GM23248 (cell line): Measurements from ENCODE around the gene LGALS14. TPM values are rescaled to one million over a fixed set of nuclear protein-coding genes. Genes with fewer than 3 reads are reported as not detected.

Source experiments
- DNase-seq: peaks from one replicate; pipeline ENCODE4 v3.0.0-alpha.2; 2015
- H2AFZ ChIP-seq: fragments of 200-600 bp; sonication (generic); 2 replicates; pipeline ENCODE4 v1.6.1; 2016; ENCODE audit warnings: antibody characterized with exemption
- H3F3A ChIP-seq: fragments of 200-600 bp; sonication (generic); 2 replicates; pipeline ENCODE4 v1.6.1; 2016; ENCODE audit warnings: mild to moderate bottlenecking, antibody characterized with exemption, mixed run types; ENCODE audit not compliant: insufficient read depth
- H3K27ac ChIP-seq: fragments of 200-600 bp; sonication (generic); 2 replicates; pipeline ENCODE4 v1.5.1; 2016; ENCODE audit warnings: mild to moderate bottlenecking
- H3K27me3 ChIP-seq: fragments of 200-600 bp; sonication (generic); replicated peaks from 2 replicates; pipeline ENCODE4 v1.6.1; 2016; ENCODE audit warnings: mild to moderate bottlenecking; ENCODE audit not compliant: insufficient read depth
- H3K36me3 ChIP-seq: fragments of 200-600 bp; sonication (generic); 2 replicates; pipeline ENCODE4 v1.6.1; 2016; ENCODE audit warnings: low read depth, mild to moderate bottlenecking
- H3K4me1 ChIP-seq: fragments of 200-600 bp; sonication (generic); 2 replicates; pipeline ENCODE4 v1.6.1; 2016; ENCODE audit warnings: mild to moderate bottlenecking; ENCODE audit not compliant: insufficient read depth
- H3K4me2 ChIP-seq: fragments of 200-600 bp; sonication (generic); one replicate; pipeline ENCODE4 v1.6.1; 2016; ENCODE audit warnings: mild to moderate bottlenecking; ENCODE audit not compliant: unreplicated experiment
- H3K4me3 ChIP-seq: fragments of 200-600 bp; sonication (generic); 2 replicates; pipeline ENCODE4 v1.5.1; 2016; ENCODE audit warnings: mild to moderate bottlenecking
- H3K79me2 ChIP-seq: fragments of 200-600 bp; sonication (generic); 2 replicates; pipeline ENCODE4 v1.6.1; 2016; ENCODE audit warnings: mild to moderate bottlenecking; ENCODE audit not compliant: insufficient read depth
- H3K9ac ChIP-seq: fragments of 200-600 bp; sonication (generic); 2 replicates; pipeline ENCODE4 v1.6.1; 2016; ENCODE audit warnings: mild to moderate bottlenecking
- H3K9me2 ChIP-seq: fragments of 200-600 bp; sonication (generic); 2 replicates; pipeline ENCODE4 v1.6.1; 2016; ENCODE audit warnings: mixed run types, mild to moderate bottlenecking, moderate library complexity; ENCODE audit not compliant: insufficient read depth
- H3K9me3 ChIP-seq: fragments of 200-600 bp; sonication (generic); one replicate; pipeline ENCODE4 v1.6.1; 2017; ENCODE audit warnings: low read depth
- H4K20me1 ChIP-seq: fragments of 200-600 bp; sonication (generic); 2 replicates; pipeline ENCODE4 v1.6.0; 2016; ENCODE audit not compliant: insufficient read depth
- EZH2 ChIP-seq: fragments of 200-600 bp; sonication (generic); IDR thresholded peaks from 2 replicates; pipeline ENCODE4 v1.6.1; 2018; ENCODE audit warnings: antibody characterized with exemption, mild to moderate bottlenecking; ENCODE audit not compliant: insufficient read depth, poor library complexity, severe bottlenecking
- EZH2phosphoT487 ChIP-seq: fragments of 200-600 bp; sonication (generic); IDR thresholded peaks from 2 replicates; pipeline ENCODE4 v1.6.1; 2018; ENCODE audit warnings: antibody characterized with exemption, moderate library complexity, mild to moderate bottlenecking, low read depth; ENCODE audit not compliant: insufficient read depth
- WGBS, 2 experiments: methylation state at CpG; one replicate each; pipeline ENCODE4 v1.1.6; 2015 to 2017; ENCODE audit warnings: low lambda C conversion rate in 2 of 2, low coverage in 1 of 2; ENCODE audit errors: missing lambda C conversion rate in 2 of 2; 5-methylcytosine and 5-hydroxymethylcytosine counted together
- in situ Hi-C: fragments of 300-500 bp; cut with MboI; formaldehyde crosslinking; loops from 2 replicates; pipeline ENCODE4 v1.15.0; 2020
- polyA plus RNA-seq: library from polyadenylated mRNA; unstranded; fragments of >200 nt; fragmentation: Nextera tagmentation; extraction: Ambion mirVana; gene quantifications from 2 replicates; pipeline ENCODE4 v1.2.1, GENCODE V29; 2016
- total RNA-seq: library from RNA; depleted of rRNA; stranded (reverse); fragments of >200 nt; shearing (Covaris generic); gene quantifications from 2 replicates; pipeline ENCODE4 v1.2.3, GENCODE V29; 2014

Gene LGALS14
- total and polyA plus RNA-seq, 2 experiments from 2014 or later: not detected

GRCh38 chr19:39692166-39692565 lies 12.1 kb upstream of the LGALS14 start:
- Histone ChIP-seq H3K4me2 (no peak overlapping the region), H3K9me2 (no peaks in the 10 kb centered on the region), H3K27ac (no peak overlapping the region), H3K4me1 (no peaks in the 10 kb centered on the region), H4K20me1 (no peaks in the 10 kb centered on the region), H3K36me3 (no peaks in the 10 kb centered on the region), H3F3A (no peaks in the 10 kb centered on the region), H3K27me3 (no peaks in the 10 kb centered on the region; the same call in none of the 2 replicates), H2AFZ (no peak overlapping the region), H3K79me2 (no peaks in the 10 kb centered on the region), H3K4me3 (no peak overlapping the region), H3K9ac (no peak overlapping the region), H3K9me3 (no peaks in the 10 kb centered on the region)
- in situ Hi-C loops: no loop called here
- WGBS, 2 experiments: 14 to 17% methylated on average over 3 of the region's 3 CpGs
- DNase-seq: no peak
- TF ChIP-seq EZH2phosphoT487 (no peak), EZH2 (no peak)

DNA sequence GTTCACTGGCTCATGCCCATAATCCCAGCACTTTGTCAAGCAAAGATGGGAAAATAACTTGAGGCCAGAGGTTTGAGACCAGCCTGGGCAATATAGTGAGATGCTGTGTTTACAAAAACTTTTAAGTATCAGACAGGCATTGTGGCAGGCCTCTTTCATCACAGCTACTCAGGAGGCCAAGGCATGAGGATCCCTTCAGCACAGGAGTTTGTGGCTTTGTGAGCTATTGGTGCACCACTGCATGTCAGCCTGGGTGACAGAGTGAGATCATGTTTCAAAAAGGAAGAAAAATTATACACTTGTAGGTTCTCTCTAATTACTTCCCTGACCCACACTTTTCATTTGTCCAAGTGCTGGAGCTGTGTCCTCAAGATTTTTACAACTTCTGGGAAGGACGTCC lies 11.5 kb upstream of the LGALS14 start:
- Histone ChIP-seq H3F3A (no peaks in the 10 kb centered on the region), H3K27ac (no peak overlapping the region), H4K20me1 (no peaks in the 10 kb centered on the region), H3K4me3 (no peak overlapping the region), H3K9ac (no peak overlapping the region), H2AFZ (no peak overlapping the region), H3K79me2 (no peaks in the 10 kb centered on the region), H3K4me1 (no peaks in the 10 kb centered on the region), H3K36me3 (no peaks in the 10 kb centered on the region), H3K27me3 (peaks cover under 1% of the 10 kb centered on the region), H3K9me2 (no peaks in the 10 kb centered on the region), H3K9me3 (no peaks in the 10 kb centered on the region), H3K4me2 (no peak overlapping the region)
- WGBS, 2 experiments: 33 to 39% methylated on average over 1 of the region's 1 CpG
- TF ChIP-seq EZH2phosphoT487: no peak
- no peak for TF ChIP-seq EZH2
- DNase-seq: no peak
- in situ Hi-C loops: no loop called here

- H3K27ac ChIP-seq: no peak overlapping the region
- H2AFZ ChIP-seq: no peak overlapping the region
- H3K79me2 ChIP-seq: no peaks in the 10 kb centered on the region
- H3K4me3 ChIP-seq: no peak overlapping the region
- TF ChIP-seq EZH2: no peak
- TF ChIP-seq EZH2phosphoT487: no peak
- no peaks in the 10 kb centered on the region for H3K36me3 ChIP-seq
- WGBS, 2 experiments: 5 to 7% methylated on average over 2 of the region's 2 CpGs
- H3K27me3 ChIP-seq: peaks cover 4% of the 10 kb centered on the region
- H3K4me2 ChIP-seq: no peak overlapping the region
- H3F3A ChIP-seq: no peaks in the 10 kb centered on the region
- no peaks in the 10 kb centered on the region for H4K20me1 ChIP-seq
- H3K9me2 ChIP-seq: no peaks in the 10 kb centered on the region
- no peak overlapping the region for H3K9ac ChIP-seq
- DNase-seq: no peak
- H3K9me3 ChIP-seq: no peaks in the 10 kb centered on the region
- no peaks in the 10 kb centered on the region for H3K4me1 ChIP-seq
- in situ Hi-C loops: no loop called here
Observed at GRCh38 chr19:39695759-39696158, 8.5 kb upstream of the LGALS14 start.

DNA sequence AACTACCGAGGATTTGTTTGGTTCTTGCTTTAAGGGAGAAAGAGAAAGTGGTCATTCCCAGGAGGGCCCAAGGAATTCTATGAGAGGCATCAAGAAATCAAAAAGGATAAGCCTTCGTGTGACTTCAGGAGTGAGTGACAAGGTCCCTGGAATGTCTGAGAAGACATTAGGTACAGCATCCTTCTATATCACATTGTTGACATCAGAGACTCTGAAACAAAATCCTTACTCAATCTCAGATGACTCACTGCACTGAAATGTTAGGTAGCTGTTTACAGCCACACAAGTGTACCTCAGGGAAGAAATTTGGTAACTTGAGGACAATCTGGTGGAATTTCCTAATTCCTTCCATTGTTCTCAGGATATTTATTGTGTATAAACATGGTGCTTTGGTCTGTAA lies 7.9 kb upstream of the LGALS14 start:
- in situ Hi-C loops: no loop called here
- no peak for TF ChIP-seq EZH2
- TF ChIP-seq EZH2phosphoT487: no peak
- H3F3A ChIP-seq: no peaks in the 10 kb centered on the region

DNA sequence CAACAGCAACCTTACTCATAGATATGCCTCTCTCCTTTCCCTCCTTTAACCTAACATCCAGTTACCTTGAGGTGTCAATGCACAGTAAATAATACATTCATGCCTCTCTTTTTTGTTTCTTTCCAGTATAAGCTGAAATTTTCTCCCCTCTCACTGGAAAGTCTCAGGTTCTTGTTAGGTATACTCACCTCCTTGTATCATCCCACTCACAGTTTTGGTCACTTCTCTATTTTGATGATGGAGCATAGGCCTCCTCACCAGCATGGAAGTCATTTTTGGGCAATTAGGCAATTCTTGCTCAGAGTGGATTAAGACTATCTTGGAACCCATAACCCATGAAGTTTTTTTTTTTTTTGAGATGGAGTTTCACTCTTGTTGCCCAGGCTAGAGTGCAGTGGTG lies 5.7 kb upstream of the LGALS14 start:
- DNase-seq: no peak
- H3K9me3 ChIP-seq: no peaks in the 10 kb centered on the region
- H3K9ac ChIP-seq: no peak overlapping the region
- H2AFZ ChIP-seq: no peak overlapping the region
- no peaks in the 10 kb centered on the region for H3F3A ChIP-seq
- no peak for TF ChIP-seq EZH2phosphoT487
- TF ChIP-seq EZH2: no peak
- no peaks in the 10 kb centered on the region for H3K4me1 ChIP-seq
- in situ Hi-C loops: no loop called here
- no peak overlapping the region for H3K4me3 ChIP-seq
- no peak overlapping the region for H3K4me2 ChIP-seq
- no peaks in the 10 kb centered on the region for H3K79me2 ChIP-seq
- no peaks in the 10 kb centered on the region for H3K9me2 ChIP-seq
- H3K36me3 ChIP-seq: no peaks in the 10 kb centered on the region
- H4K20me1 ChIP-seq: no peaks in the 10 kb centered on the region
- peaks cover 4% of the 10 kb centered on the region for H3K27me3 ChIP-seq
- H3K27ac ChIP-seq: no peak overlapping the region

More for the DNA sequence above, 7.9 kb upstream of the LGALS14 start:
- H3K27ac ChIP-seq: no peak overlapping the region
- H3K9me3 ChIP-seq: no peaks in the 10 kb centered on the region
- H3K9me2 ChIP-seq: no peaks in the 10 kb centered on the region
- peaks cover 4% of the 10 kb centered on the region for H3K27me3 ChIP-seq
- H3K4me3 ChIP-seq: no peak overlapping the region
- no peaks in the 10 kb centered on the region for H3K4me1 ChIP-seq
- no peak overlapping the region for H3K4me2 ChIP-seq
- no peak overlapping the region for H2AFZ ChIP-seq
- DNase-seq: no peak
- H4K20me1 ChIP-seq: no peaks in the 10 kb centered on the region
- 31 to 34% methylated on average over 2 of the region's 2 CpGs for WGBS, 2 experiments
- H3K79me2 ChIP-seq: no peaks in the 10 kb centered on the region
- no peaks in the 10 kb centered on the region for H3K36me3 ChIP-seq
- no peak overlapping the region for H3K9ac ChIP-seq
